HCT116 (cell line): ENCODE data around the gene TRMU. TPM values are rescaled to one million over a fixed set of nuclear protein-coding genes. Genes with fewer than 3 reads are reported as not detected.

Experiments
- ATAC-seq: fragments of 200-7000 bp; cut with Tn5 transposase; 2 replicates; pipeline ENCODE4 v1.9.1; 2020; ENCODE audit warnings: mild to moderate bottlenecking, moderate library complexity
- BruUV-seq: library from RNA; stranded (reverse); fragments of 400-500 nt; replicated peaks from 2 replicates; lab custom pipeline; 2021; lab: Mats Ljungman, UMichigan
- CTCF ChIA-PET: fragments of 300-600 bp; sonication (Branson Sonifier 250); formaldehyde crosslinking; loops from one replicate; lab custom pipeline; 2021; ENCODE audit warnings: antibody characterized with exemption; lab: Charles Lee
- POLR2A ChIA-PET: fragments of 300-600, 350-600 bp; sonication (Branson Sonifier 250); formaldehyde crosslinking; loops from one replicate; lab custom pipeline; 2021; ENCODE audit warnings: antibody characterized with exemption; lab: Charles Lee
- RAD21 ChIA-PET, 2 experiments: fragments of 300-600 bp; sonication (Branson Sonifier 250); formaldehyde crosslinking; loops; one replicate each; lab custom pipeline; 2023; ENCODE audit warnings: low total read pairs in 2 of 2; ENCODE audit not compliant: uncharacterized antibody in 2 of 2, unreplicated experiment in 2 of 2, low non-redundant PET in 1 of 2; lab: Charles Lee
- DNase-seq: peaks from one replicate; pipeline ENCODE4 v3.0.0-alpha.2; 2010; ENCODE audit warnings: low read depth, low spot score
- H2AFZ ChIP-seq: fragments of 200-600 bp; shearing (Covaris generic), sonication (generic); 2 replicates; pipeline ENCODE4 v1.6.1; 2017; ENCODE audit warnings: low read depth, mixed run types, mixed read lengths, antibody characterized with exemption, low read length; ENCODE audit not compliant: poor library complexity, severe bottlenecking
- H3K27ac ChIP-seq: 2 replicates; pipeline ENCODE4 v1.5.1; 2012; ENCODE audit warnings: low read depth, low read length
- H3K27me3 ChIP-seq: fragments of 200-600 bp; sonication (generic); 2 replicates; pipeline ENCODE4 v1.6.1; 2016; ENCODE audit warnings: mixed run types, low read length, mixed read lengths; ENCODE audit not compliant: insufficient read depth
- H3K36me3 ChIP-seq, 2 experiments: fragments of 200-500 bp in 1 of 2; fragments of 200-600 bp in 1 of 2; sonication (Bioruptor generic) in 1 of 2; sonication (generic) in 1 of 2; 2 replicates each; pipeline versions ENCODE4 v1.5.1 to v1.6.1; 2014 to 2016; ENCODE audit warnings: low read length in 2 of 2, inconsistent platforms in 1 of 2, mixed read lengths in 1 of 2, mixed run types in 1 of 2; ENCODE audit not compliant: insufficient read depth in 2 of 2, control insufficient read depth in 1 of 2
- H3K4me1 ChIP-seq, 2 experiments: fragments of 200-600 bp in 1 of 2; sonication (generic) in 1 of 2; 2 replicates each; pipeline versions ENCODE4 v1.5.1 to v1.6.1; 2012 to 2017; ENCODE audit warnings: low read length in 2 of 2, inconsistent platforms in 1 of 2, mild to moderate bottlenecking in 1 of 2, mixed read lengths in 1 of 2, mixed run types in 1 of 2, moderate library complexity in 1 of 2; ENCODE audit not compliant: insufficient read depth in 2 of 2, control insufficient read depth in 1 of 2
- H3K4me2 ChIP-seq: fragments of 200-600 bp; sonication (generic); 2 replicates; pipeline ENCODE4 v1.6.1; 2017; ENCODE audit warnings: mixed run types, low read length, mixed read lengths
- H3K4me3 ChIP-seq, 2 experiments: fragments of 200-600 bp in 1 of 2; sonication (generic) in 1 of 2; replicated peaks in 1 of 2; 2 replicates each; pipeline ENCODE4 v1.5.1; 2011 to 2016; ENCODE audit warnings: low read length in 2 of 2, control low read depth in 1 of 2, low read depth in 1 of 2, mild to moderate bottlenecking in 1 of 2, mixed read lengths in 1 of 2, mixed run types in 1 of 2
- H3K79me2 ChIP-seq: fragments of 200-600 bp; sonication (generic); 2 replicates; pipeline ENCODE4 v1.6.1; 2017; ENCODE audit warnings: mild to moderate bottlenecking, mixed run types, low read length, moderate library complexity, mixed read lengths; ENCODE audit not compliant: insufficient read depth
- H3K9ac ChIP-seq: fragments of 200-600 bp; sonication (generic); 2 replicates; pipeline ENCODE4 v1.6.1; 2016; ENCODE audit warnings: low read length, mixed read lengths
- H3K9me2 ChIP-seq: fragments of 200-600 bp; sonication (generic), shearing (Covaris generic); 2 replicates; pipeline ENCODE4 v1.6.1; 2017; ENCODE audit warnings: mixed run types, mild to moderate bottlenecking, moderate library complexity; ENCODE audit not compliant: insufficient read depth
- H3K9me3 ChIP-seq, 2 experiments: fragments of 200-500 bp in 1 of 2; fragments of 200-600 bp in 1 of 2; sonication (Bioruptor generic) in 1 of 2; sonication (generic) in 1 of 2; 2 replicates each; pipeline ENCODE4 v1.6.1; 2014 to 2017; ENCODE audit warnings: low read length in 2 of 2, mixed read lengths in 2 of 2, inconsistent platforms in 1 of 2, low read depth in 1 of 2, mild to moderate bottlenecking in 1 of 2, mixed run types in 1 of 2, moderate library complexity in 1 of 2; ENCODE audit not compliant: control insufficient read depth in 1 of 2, insufficient read depth in 1 of 2
- H4K20me1 ChIP-seq: fragments of 200-600 bp; sonication (generic), shearing (Covaris generic); 2 replicates; pipeline ENCODE4 v1.6.1; 2017; ENCODE audit warnings: mixed run types, mild to moderate bottlenecking, moderate library complexity; ENCODE audit not compliant: insufficient read depth
- ATF3 ChIP-seq: IDR thresholded peaks from 2 replicates; pipeline ENCODE4 v1.6.1; 2012
- CBX3 ChIP-seq: IDR thresholded peaks from 2 replicates; pipeline ENCODE4 v1.6.1; 2012; ENCODE audit warnings: low read depth
- EGR1 ChIP-seq: IDR thresholded peaks from 2 replicates; pipeline ENCODE4 v1.6.1; 2012; ENCODE audit warnings: low read depth
- FOSL1 ChIP-seq: IDR thresholded peaks from 2 replicates; pipeline ENCODE4 v1.6.1; 2012; ENCODE audit warnings: low read depth
- MAX ChIP-seq: IDR thresholded peaks from 2 replicates; pipeline ENCODE4 v1.6.1; 2012
- REST ChIP-seq: IDR thresholded peaks from 2 replicates; pipeline ENCODE4 v1.6.1; 2012; ENCODE audit warnings: low read depth
- SIN3A ChIP-seq: IDR thresholded peaks from 2 replicates; pipeline ENCODE4 v1.6.1; 2012; ENCODE audit warnings: low read depth
- ZFX ChIP-seq: fragments of 450-650 bp; IDR thresholded peaks from 2 replicates; pipeline ENCODE4 v1.6.1; 2017
- intact Hi-C: fragments of 100-400 bp; cut with micrococcal nuclease; formaldehyde crosslinking; loops from 2 replicates; pipeline ENCODE4 v1.10.0; 2022
- total RNA-seq: library from RNA; stranded (reverse); gene quantifications from one replicate; pipeline ENCODE4 v1.2.1, GENCODE V29; 2021; ENCODE audit not compliant: unreplicated experiment

TRMU gene
- total RNA-seq, 1 experiment from 2014 or later: 65.4 TPM

- ChIA-PET RAD21 (no interaction called here), CTCF (no interaction called here), POLR2A (no interaction called here)
- Histone ChIP-seq H3K4me2 (no peak overlapping the region), H3K27me3 (no peaks in the 10 kb centered on the region), H3K27ac (no peak overlapping the region), H3K9me3 (peaks cover 4 to 9% of the 10 kb centered on the region in 2 experiments; a peak in 2 of 4 replicates), H4K20me1 (no peaks in the 10 kb centered on the region), H3K4me3 (no peak overlapping the region), H3K4me1 (peaks cover 13 to 23% of the 10 kb centered on the region in 2 experiments), H3K79me2 (no peaks in the 10 kb centered on the region), H3K36me3 (peaks cover 0 to 10% of the 10 kb centered on the region in 2 experiments; a peak in 1 of 4 replicates), H3K9ac (no peak overlapping the region), H3K9me2 (no peaks in the 10 kb centered on the region), H2AFZ (no peak overlapping the region)
- DNase-seq (no peak), ATAC-seq (no peak)
- intact Hi-C loops: no loop called here
- no TSS peak for BruUV-seq
- no peak for TF ChIP-seq ZFX
- TF ChIP-seq EGR1: no peak
- TF ChIP-seq SIN3A: no peak
- TF ChIP-seq CBX3: no peak
- no peak for TF ChIP-seq MAX
- TF ChIP-seq REST: no peak
Observed at GRCh38 chr22:46372686-46373085, 37.2 kb downstream of the TRMU start.

- Histone ChIP-seq H3K9me3 (peaks cover 4 to 9% of the 10 kb centered on the region in 2 experiments; a peak in 2 of 4 replicates), H3K27me3 (no peaks in the 10 kb centered on the region), H3K79me2 (no peaks in the 10 kb centered on the region), H3K36me3 (peaks cover 0 to 10% of the 10 kb centered on the region in 2 experiments; a peak in 1 of 4 replicates), H3K4me3 (no peak overlapping the region), H2AFZ (no peak overlapping the region), H3K4me1 (peaks cover 18 to 25% of the 10 kb centered on the region in 2 experiments), H3K4me2 (no peak overlapping the region), H4K20me1 (no peaks in the 10 kb centered on the region), H3K9ac (no peak overlapping the region), H3K27ac (no peak overlapping the region), H3K9me2 (no peaks in the 10 kb centered on the region)
- TF ChIP-seq ATF3 (no peak), FOSL1 (no peak)
- ChIA-PET RAD21 (no interaction called here), POLR2A (no interaction called here), CTCF (no interaction called here)
- no peak for ATAC-seq
- intact Hi-C loops: no loop called here
- no TSS peak for BruUV-seq
- DNase-seq: no peak
Observed at GRCh38 chr22:46373159-46373558, 37.6 kb downstream of the TRMU start.
